ENCODE results near the gene STRN.

- TF ChIP-seq POLR2A (IDR thresholded peaks at IDR 0.05) (no peak), CTCF (IDR thresholded peaks at IDR 0.05) (no peak)
Observed at GRCh38 chr2:36843838-36844237, 122.5 kb downstream of the STRN start.

Measured in thyroid gland (tissue), 4 donors.